Measurements from ENCODE around the gene WDFY2.

WDFY2 gene

DNA sequence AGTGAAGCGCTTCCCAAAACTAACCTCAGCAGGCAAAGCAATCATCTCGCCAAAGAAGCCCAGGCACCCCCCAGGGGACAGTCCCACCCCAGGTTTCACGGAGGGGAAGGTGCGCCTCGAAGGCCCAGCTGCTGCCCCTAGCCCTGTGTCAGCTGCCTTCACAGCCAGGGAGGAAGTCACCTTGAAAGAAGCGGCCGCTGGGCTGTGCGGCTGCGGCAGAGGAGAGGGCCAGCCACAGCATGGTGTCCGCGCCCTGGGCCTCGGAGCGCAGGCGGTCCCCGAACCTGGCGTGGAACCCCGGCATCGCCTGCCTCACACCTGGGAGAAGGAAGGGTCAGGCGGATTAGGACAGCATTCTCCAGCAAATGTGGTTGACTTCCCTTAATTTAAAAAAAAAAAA lies 184.7 kb downstream of the WDFY2 start:
- TF ChIP-seq, protein P1, sequence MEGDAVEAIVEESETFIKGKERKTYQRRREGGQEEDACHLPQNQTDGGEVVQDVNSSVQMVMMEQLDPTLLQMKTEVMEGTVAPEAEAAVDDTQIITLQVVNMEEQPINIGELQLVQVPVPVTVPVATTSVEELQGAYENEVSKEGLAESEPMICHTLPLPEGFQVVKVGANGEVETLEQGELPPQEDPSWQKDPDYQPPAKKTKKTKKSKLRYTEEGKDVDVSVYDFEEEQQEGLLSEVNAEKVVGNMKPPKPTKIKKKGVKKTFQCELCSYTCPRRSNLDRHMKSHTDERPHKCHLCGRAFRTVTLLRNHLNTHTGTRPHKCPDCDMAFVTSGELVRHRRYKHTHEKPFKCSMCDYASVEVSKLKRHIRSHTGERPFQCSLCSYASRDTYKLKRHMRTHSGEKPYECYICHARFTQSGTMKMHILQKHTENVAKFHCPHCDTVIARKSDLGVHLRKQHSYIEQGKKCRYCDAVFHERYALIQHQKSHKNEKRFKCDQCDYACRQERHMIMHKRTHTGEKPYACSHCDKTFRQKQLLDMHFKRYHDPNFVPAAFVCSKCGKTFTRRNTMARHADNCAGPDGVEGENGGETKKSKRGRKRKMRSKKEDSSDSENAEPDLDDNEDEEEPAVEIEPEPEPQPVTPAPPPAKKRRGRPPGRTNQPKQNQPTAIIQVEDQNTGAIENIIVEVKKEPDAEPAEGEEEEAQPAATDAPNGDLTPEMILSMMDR (IDR thresholded peaks at IDR 0.05; ENCODE audit: low read depth, low read length) = no peak
- in situ Hi-C loops (cut with HindIII; ENCODE audit: low sequenced_read_pairs) = no loop called here
- DNase-seq (ENCODE audit: low read depth, low spot score) = no peak
- no peak overlapping the region for H3K4me3 ChIP-seq (ENCODE audit: low read depth, low read length)

- TF ChIP-seq, protein P1 (IDR thresholded peaks at IDR 0.05; ENCODE audit: low read depth, low read length) = no peak
- in situ Hi-C loops (cut with HindIII; ENCODE audit: low sequenced_read_pairs) = no loop called here
- H3K4me3 ChIP-seq (ENCODE audit: low read depth, low read length) = no peak overlapping the region
- DNase-seq (ENCODE audit: low read depth, low spot score) = no peak
Measured at GRCh38 chr13:51769455-51770127, 185.3 kb downstream of the WDFY2 start.

DNA sequence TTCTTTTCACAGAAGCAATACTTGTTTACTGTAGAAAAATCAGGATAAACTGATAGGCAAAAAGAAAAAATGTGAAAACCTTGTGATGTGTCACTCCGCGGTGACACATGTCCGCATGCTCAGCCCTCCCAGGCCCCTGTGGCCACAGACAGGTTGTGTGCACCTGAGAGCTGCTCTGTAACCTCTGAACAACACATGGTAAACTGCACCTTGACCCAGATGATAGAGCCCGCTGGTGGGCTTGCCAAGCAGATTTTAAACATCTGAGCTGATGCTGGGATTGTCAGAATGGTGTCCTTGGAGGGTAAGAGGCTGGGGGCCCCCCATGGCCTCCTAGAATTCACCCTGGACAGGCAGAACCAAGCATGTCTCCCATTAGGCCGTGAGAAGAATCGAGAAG lies 185.9 kb downstream of the WDFY2 start:
- in situ Hi-C loops (cut with HindIII; ENCODE audit: low sequenced_read_pairs) = no loop called here
- no peak for DNase-seq (ENCODE audit: low read depth, low spot score)
- no peak overlapping the region for H3K4me3 ChIP-seq (ENCODE audit: low read depth, low read length)
- TF ChIP-seq, protein P1 (IDR thresholded peaks at IDR 0.05; ENCODE audit: low read depth, low read length) = no peak

DNA sequence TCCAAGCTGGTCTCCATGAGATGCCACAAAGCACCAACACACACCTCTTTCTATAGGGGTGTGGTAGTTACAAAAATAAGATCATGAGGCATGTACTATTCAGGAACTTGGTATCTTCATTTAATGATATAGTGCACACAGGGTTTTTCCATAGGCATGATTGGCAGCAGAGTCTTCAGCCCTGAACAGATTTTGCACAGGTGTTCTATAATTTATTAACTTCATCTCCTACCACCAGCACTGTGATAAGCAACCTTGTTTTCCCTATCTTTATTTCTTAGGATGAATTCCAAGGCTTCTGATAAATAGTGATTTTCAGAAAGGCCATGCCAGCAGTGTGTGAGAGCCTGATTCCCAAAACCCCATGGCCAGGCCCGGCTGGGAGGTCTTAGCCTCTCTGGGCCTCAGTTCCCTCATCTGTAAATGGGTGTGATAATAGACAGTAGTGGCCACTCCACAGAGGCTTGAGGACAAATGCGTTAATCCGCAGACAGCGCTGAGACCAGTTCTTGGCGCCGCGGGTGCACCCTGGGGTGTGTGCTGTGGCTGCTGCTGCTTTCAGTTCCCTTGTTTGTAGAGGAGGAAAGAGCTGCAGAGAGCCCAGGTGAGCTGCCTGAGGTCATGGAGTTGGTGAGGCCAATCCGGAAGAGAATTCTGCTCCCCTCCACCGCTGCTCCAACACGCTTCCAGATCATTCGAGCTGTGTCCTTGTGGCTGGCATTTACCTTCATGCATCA lies 186.6 kb downstream of the WDFY2 start:
- in situ Hi-C loops (cut with HindIII; ENCODE audit: low sequenced_read_pairs) = no loop called here
- H3K4me3 ChIP-seq (ENCODE audit: low read depth, low read length) = no peak overlapping the region
- DNase-seq (ENCODE audit: low read depth, low spot score) = no peak
- TF ChIP-seq, protein P1 (IDR thresholded peaks at IDR 0.05; ENCODE audit: low read depth, low read length) = no peak

- TF ChIP-seq, protein P1 (IDR thresholded peaks at IDR 0.05; ENCODE audit: low read depth, low read length) = no peak
- no peak overlapping the region for H3K4me3 ChIP-seq (ENCODE audit: low read depth, low read length)
- in situ Hi-C loops (cut with HindIII; ENCODE audit: low sequenced_read_pairs) = no loop called here
- no peak for DNase-seq (ENCODE audit: low read depth, low spot score)
Measured at GRCh38 chr13:51771418-51772104, 187.3 kb downstream of the WDFY2 start.

- TF ChIP-seq, protein P1 (IDR thresholded peaks at IDR 0.05; ENCODE audit: low read depth, low read length) = no peak
- no peak for DNase-seq (ENCODE audit: low read depth, low spot score)
- H3K4me3 ChIP-seq (ENCODE audit: low read depth, low read length) = no peak overlapping the region
- in situ Hi-C loops (cut with HindIII; ENCODE audit: low sequenced_read_pairs) = no loop called here
Measured at GRCh38 chr13:51772105-51772455, 187.8 kb downstream of the WDFY2 start.
